ENCODE data around the gene A2ML1. TPM values are rescaled to one million over a fixed set of nuclear protein-coding genes. Genes with fewer than 3 reads are reported as not detected.
"Not testable (repeated sequence)": the region's sequence is repeated elsewhere in the genome, so short reads cannot be mapped to it uniquely, and the experiment has no call there.

A2ML1 gene
- total and polyA plus RNA-seq, 12 donors, result 0.08 to 1.4 (median 0.14) TPM; not detected in 8

DNA sequence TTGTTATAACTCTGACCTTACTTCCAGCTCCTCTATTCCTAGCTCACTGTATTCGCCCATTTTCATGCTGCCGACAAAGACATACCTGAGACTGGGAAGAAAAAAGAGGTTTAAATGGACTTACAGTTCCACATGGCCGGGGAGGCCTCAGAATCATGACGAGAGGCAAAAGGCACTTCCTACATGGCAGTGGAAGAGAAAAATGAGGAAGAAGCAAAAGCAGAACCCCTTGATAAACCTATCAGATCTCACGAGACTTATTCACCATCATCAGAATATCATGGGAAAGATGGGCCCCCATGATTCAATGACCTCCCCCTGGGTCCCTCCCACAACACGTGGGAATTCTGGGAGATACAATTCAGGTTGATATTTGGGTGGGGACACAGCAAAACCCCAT is 77.4 kb downstream of the A2ML1 start:
- no peak for TF ChIP-seq POLR2A (IDR thresholded peaks at IDR 0.05)
- TF ChIP-seq, protein P1, sequence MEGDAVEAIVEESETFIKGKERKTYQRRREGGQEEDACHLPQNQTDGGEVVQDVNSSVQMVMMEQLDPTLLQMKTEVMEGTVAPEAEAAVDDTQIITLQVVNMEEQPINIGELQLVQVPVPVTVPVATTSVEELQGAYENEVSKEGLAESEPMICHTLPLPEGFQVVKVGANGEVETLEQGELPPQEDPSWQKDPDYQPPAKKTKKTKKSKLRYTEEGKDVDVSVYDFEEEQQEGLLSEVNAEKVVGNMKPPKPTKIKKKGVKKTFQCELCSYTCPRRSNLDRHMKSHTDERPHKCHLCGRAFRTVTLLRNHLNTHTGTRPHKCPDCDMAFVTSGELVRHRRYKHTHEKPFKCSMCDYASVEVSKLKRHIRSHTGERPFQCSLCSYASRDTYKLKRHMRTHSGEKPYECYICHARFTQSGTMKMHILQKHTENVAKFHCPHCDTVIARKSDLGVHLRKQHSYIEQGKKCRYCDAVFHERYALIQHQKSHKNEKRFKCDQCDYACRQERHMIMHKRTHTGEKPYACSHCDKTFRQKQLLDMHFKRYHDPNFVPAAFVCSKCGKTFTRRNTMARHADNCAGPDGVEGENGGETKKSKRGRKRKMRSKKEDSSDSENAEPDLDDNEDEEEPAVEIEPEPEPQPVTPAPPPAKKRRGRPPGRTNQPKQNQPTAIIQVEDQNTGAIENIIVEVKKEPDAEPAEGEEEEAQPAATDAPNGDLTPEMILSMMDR (IDR thresholded peaks at IDR 0.05), result no peak
- Histone ChIP-seq H3K36me3 (replicated peaks in 1 of 2) (no peaks in the 10 kb centered on the region), H3K27me3 (no peaks in the 10 kb centered on the region), H3K9me3 (replicated peaks in 1 of 3) (no peaks in the 10 kb centered on the region), H3K4me1 (replicated peaks in 1 of 2) (no peaks in the 10 kb centered on the region), H3K27ac (no peak overlapping the region), H3K4me3 (no peak overlapping the region)
- DNase-seq, result no peak
- WGBS, 4 donors, result 76 to 82% (median 77%) methylated on average over 6 of the region's 6 CpGs
- intact Hi-C loops (cut with DNase I), result loop anchor here in 1 of 2 donors (10.0 kb wide), 1 partner anchor 235 kb away; the partner anchor contains the start of gene MFAP5

DNA sequence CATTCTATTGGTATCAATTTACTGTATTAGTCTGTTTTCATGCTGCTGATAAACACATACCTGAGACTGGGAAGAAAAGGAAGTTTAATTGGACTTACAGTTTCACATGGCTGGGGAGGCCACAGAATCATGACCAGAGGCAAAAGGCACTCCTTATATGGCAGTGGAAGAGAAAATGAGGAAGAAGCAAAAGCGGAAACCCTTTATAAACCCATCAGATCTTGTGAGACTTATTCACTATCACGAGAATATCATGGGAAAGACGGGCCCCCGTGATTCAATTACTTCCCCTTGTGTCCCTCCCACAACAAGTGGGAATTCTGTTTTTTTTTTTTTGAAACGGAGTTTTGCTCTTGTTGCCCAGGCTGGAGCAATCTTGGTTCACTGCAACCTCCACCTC is 80.3 kb downstream of the A2ML1 start:
- WGBS, 4 donors, result 61 to 73% (median 68%) methylated on average over 5 of the region's 5 CpGs
- DNase-seq, result peak in 3 of 7 donors; percentile 8 to 25 (median 20)
- H3K36me3 ChIP-seq (replicated peaks in 1 of 2); H3K9me3 ChIP-seq (replicated peaks in 1 of 3); H3K27me3 ChIP-seq; H3K27ac ChIP-seq; H3K4me1 ChIP-seq (replicated peaks in 1 of 2); intact Hi-C loops (cut with DNase I); H3K4me3 ChIP-seq: not testable (repeated sequence)

DNA sequence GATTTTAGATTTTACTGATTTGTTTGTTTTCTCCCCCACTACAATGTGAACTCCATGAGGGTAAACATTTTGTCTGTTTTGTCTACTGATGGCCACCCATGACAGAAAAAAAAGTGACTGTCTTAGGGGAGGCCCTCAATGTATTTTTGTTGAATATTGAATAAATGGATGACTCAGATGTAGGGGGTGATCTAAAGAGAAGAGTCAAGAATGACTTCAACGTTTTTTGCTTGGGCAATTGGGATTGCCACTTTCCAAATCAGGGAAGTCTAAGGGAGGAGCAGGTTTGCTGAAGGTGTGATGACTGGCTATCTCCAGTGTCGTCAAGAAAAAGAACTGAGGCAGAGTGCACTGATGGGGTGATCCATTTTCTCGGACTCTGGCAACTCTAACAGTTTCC is 81.2 kb downstream of the A2ML1 start:
- intact Hi-C loops (cut with DNase I), result no loop called here
- no peak overlapping the region for H3K4me3 ChIP-seq
- TF ChIP-seq, protein P1 (IDR thresholded peaks at IDR 0.05), result no peak
- TF ChIP-seq POLR2A (IDR thresholded peaks at IDR 0.05), result no peak
- no peaks in the 10 kb centered on the region for H3K9me3 ChIP-seq (replicated peaks in 1 of 3)
- DNase-seq, result no peak
- H3K27ac ChIP-seq, result no peak overlapping the region
- H3K36me3 ChIP-seq (replicated peaks in 1 of 2), result no peaks in the 10 kb centered on the region
- WGBS, 4 donors, result 69 to 75% (median 72%) methylated on average over 3 of the region's 3 CpGs
- H3K27me3 ChIP-seq, result no peaks in the 10 kb centered on the region
- H3K4me1 ChIP-seq (replicated peaks in 1 of 2), result no peaks in the 10 kb centered on the region

DNA sequence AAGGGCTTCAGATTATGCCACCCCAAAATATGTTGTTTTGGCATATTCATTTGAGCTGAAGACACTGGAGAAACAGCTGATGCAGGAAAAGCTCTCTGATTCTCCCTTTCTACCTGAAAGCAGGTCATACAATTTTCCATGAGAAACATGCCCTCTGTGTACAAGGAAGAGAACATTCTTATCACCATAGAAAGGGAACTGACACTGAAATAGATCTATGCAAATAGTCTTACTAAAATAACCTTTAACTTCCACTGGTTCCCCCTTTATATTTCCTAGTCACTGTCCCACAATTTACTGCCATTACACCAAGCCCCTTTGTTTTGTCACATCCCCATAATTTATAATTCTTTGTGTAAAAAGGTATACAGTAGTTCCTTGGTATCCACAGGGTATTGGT is 82.2 kb downstream of the A2ML1 start:
- no peak for DNase-seq
- Histone ChIP-seq H3K27me3 (no peaks in the 10 kb centered on the region), H3K9me3 (replicated peaks in 1 of 3) (no peaks in the 10 kb centered on the region), H3K27ac (no peak overlapping the region), H3K4me3 (no peak overlapping the region), H3K4me1 (replicated peaks in 1 of 2) (no peaks in the 10 kb centered on the region), H3K36me3 (replicated peaks in 1 of 2) (no peaks in the 10 kb centered on the region)
- intact Hi-C loops (cut with DNase I), result no loop called here
- no peak for TF ChIP-seq POLR2A (IDR thresholded peaks at IDR 0.05)
- TF ChIP-seq, protein P1 (IDR thresholded peaks at IDR 0.05), result no peak

DNA sequence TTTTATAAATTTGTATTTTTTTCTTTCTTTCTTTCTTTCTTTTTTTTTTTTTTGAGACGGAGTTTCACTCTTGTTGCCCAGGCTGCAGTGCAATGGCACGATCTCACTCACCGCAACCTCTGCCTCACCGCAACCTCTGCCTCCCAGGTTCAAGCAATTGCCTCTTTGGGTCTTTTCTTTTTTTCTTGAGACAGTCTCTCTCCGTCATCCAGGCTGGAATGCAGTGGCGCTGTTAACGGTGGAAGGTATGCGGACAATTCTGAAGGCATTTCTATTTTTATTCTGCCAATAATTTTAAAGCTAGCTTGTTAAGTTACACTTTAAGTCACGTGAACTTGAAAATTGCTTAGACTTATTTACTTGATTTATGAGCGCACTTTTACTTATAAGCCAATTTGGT is 83.1 kb downstream of the A2ML1 start:
- intact Hi-C loops (cut with DNase I), result no loop called here
- WGBS, 4 donors, result 69 to 80% (median 77%) methylated on average over 6 to 10 of the region's 10 CpGs
- Histone ChIP-seq H3K4me1 (replicated peaks in 1 of 2) (no peaks in the 10 kb centered on the region), H3K9me3 (replicated peaks in 1 of 3) (no peaks in the 10 kb centered on the region), H3K27me3 (no peaks in the 10 kb centered on the region), H3K4me3 (no peak overlapping the region), H3K36me3 (replicated peaks in 1 of 2) (no peaks in the 10 kb centered on the region), H3K27ac (no peak overlapping the region)
- no peak for TF ChIP-seq POLR2A (IDR thresholded peaks at IDR 0.05)
- TF ChIP-seq, protein P1 (IDR thresholded peaks at IDR 0.05), result no peak
- DNase-seq, result no peak

All from adrenal gland (tissue), 12 donors.